Transverse colon (tissue), 4 donors: Measurements from ENCODE around the gene EZR. TPM values are rescaled to one million over a fixed set of nuclear protein-coding genes. Genes with fewer than 3 reads are reported as not detected.
A peak's percentile ranks its signal among the peaks of the same experiment; 100 is the strongest.

Source experiments
- DNase-seq: peaks from one replicate; pipeline ENCODE4 v3.0.0-alpha.2; 2019
- H3K27ac ChIP-seq, 4 donors: fragments of 200-600 bp; sonication (generic); 2 replicates each; pipeline ENCODE4 v1.5.1; 2016 to 2018; ENCODE audit warnings: inconsistent platforms in 4 of 4
- H3K27me3 ChIP-seq: fragments of 200-600 bp; sonication (generic); 2 replicates; pipeline ENCODE4 v1.5.1; 2017; ENCODE audit warnings: inconsistent platforms
- H3K36me3 ChIP-seq, 4 donors: fragments of 200-600 bp; sonication (generic); 2 replicates each; pipeline ENCODE4 v1.5.1; 2017 to 2019; ENCODE audit warnings: inconsistent platforms in 4 of 4
- H3K4me1 ChIP-seq, 4 donors: fragments of 200-600 bp; sonication (generic); 2 replicates each; pipeline ENCODE4 v1.5.1; 2017 to 2020; ENCODE audit warnings: inconsistent platforms in 4 of 4
- H3K4me3 ChIP-seq, 4 donors: fragments of 200-600 bp; sonication (generic); 1 replicate in 1 of 4; 2 replicates in 3 of 4; pipeline versions ENCODE4 v1.5.1 to v1.6.1; 2017 to 2019; ENCODE audit warnings: inconsistent platforms in 4 of 4
- H3K9me3 ChIP-seq, 2 donors: fragments of 200-600 bp; sonication (generic); 2 replicates each; pipeline ENCODE4 v1.5.1; 2017 to 2019; ENCODE audit warnings: inconsistent platforms in 2 of 2
- EP300 ChIP-seq: sonication (generic); formaldehyde crosslinking; IDR thresholded peaks from one replicate; pipeline ENCODE4 v1.6.1; 2017; ENCODE audit warnings: antibody characterized with exemption, low read depth
- POLR2A ChIP-seq: fragments of 450-650 bp; IDR thresholded peaks from one replicate; pipeline ENCODE4 v1.6.1; 2016; ENCODE audit warnings: antibody characterized with exemption, mild to moderate bottlenecking, moderate library complexity
- POLR2AphosphoS5 ChIP-seq, 3 donors: sonication (generic); formaldehyde crosslinking; IDR thresholded peaks; one replicate each; pipeline ENCODE4 v1.6.1; 2016; ENCODE audit warnings: antibody characterized with exemption in 3 of 3
- WGBS, 2 donors: methylation state at CpG; one replicate each; pipeline ENCODE4 v1.1.5; 2018; ENCODE audit warnings: low coverage in 1 of 2; 5-methylcytosine and 5-hydroxymethylcytosine counted together
- in situ Hi-C, 4 donors: fragments of 200-750 bp; cut with MboI; loops; one replicate each; pipeline versions ENCODE4 v1.15.0 to v1.15.1; 2017; ENCODE audit warnings: low sequenced_read_pairs in 3 of 4, low pct_ligation_motif_present in 1 of 4, low pct_unique_long_range_greater_than_20kb in 1 of 4
- intact Hi-C: fragments of 100-400 bp; cut with DNase I; formaldehyde crosslinking; loops from one replicate; pipeline ENCODE4 v1.15.1; 2023; ENCODE audit warnings: low total_unique reads
- small RNA-seq, 4 donors: library from RNA; depleted of rRNA; stranded (forward); fragments of <200 nt; gene quantifications; one replicate each; pipeline ENCODE3, GENCODE V24; 2016
- total RNA-seq, 4 donors: library from RNA; depleted of rRNA; stranded (reverse); fragments of >200 nt; gene quantifications; one replicate each; pipeline ENCODE4 v1.1.0, GENCODE V29; 2016
- TF ChIP-seq, protein P1 (sequence below), 5 experiments: fragments of 200-600 bp in 3 of 5; fragments of 450-650 bp in 2 of 5; sonication (generic) in 3 of 5; IDR thresholded peaks; 1 replicate in 2 of 5; 2 replicates in 3 of 5; pipeline ENCODE4 v1.5.1; 2016 to 2017; ENCODE audit warnings: antibody characterized with exemption in 5 of 5, inconsistent platforms in 3 of 5, mild to moderate bottlenecking in 2 of 5, moderate library complexity in 1 of 5

EZR gene
- total RNA-seq, 4 donors from 2014 or later = 149 to 430 (median 319) TPM

GRCh38 chr6:158718461-158719046 lies 100.6 kb downstream of the EZR start:
- DNase-seq = peak; percentile 56

GRCh38 chr6:158717341-158718330 lies 101.5 kb downstream of the EZR start:
- DNase-seq = no peak
- TF ChIP-seq, protein P1, sequence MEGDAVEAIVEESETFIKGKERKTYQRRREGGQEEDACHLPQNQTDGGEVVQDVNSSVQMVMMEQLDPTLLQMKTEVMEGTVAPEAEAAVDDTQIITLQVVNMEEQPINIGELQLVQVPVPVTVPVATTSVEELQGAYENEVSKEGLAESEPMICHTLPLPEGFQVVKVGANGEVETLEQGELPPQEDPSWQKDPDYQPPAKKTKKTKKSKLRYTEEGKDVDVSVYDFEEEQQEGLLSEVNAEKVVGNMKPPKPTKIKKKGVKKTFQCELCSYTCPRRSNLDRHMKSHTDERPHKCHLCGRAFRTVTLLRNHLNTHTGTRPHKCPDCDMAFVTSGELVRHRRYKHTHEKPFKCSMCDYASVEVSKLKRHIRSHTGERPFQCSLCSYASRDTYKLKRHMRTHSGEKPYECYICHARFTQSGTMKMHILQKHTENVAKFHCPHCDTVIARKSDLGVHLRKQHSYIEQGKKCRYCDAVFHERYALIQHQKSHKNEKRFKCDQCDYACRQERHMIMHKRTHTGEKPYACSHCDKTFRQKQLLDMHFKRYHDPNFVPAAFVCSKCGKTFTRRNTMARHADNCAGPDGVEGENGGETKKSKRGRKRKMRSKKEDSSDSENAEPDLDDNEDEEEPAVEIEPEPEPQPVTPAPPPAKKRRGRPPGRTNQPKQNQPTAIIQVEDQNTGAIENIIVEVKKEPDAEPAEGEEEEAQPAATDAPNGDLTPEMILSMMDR (IDR thresholded peaks at IDR 0.05) = no peak
- no peak for TF ChIP-seq POLR2AphosphoS5 (IDR thresholded peaks at IDR 0.05)
- no peak for TF ChIP-seq EP300
- TF ChIP-seq POLR2A = no peak
- Histone ChIP-seq H3K27me3 (no peaks in the 10 kb centered on the region), H3K4me1 (peaks cover 0 to 28% (median 6%) of the 10 kb centered on the region in 4 donors), H3K27ac (peak overlapping the region; percentile 3 to 49 (median 40)), H3K4me3 (no peak overlapping the region), H3K9me3 (no peaks in the 10 kb centered on the region), H3K36me3 (no peaks in the 10 kb centered on the region)
- in situ Hi-C loops (loop anchor here in 2 of 4 donors (25.0 kb wide), 2 partner anchors 395 to 420 kb away; no protein-coding TSS in a partner anchor), intact Hi-C loops (no loop called here)
- 79 to 93% methylated on average over 5 to 16 of the region's 16 CpGs for WGBS, 2 donors

More at GRCh38 chr6:158718461-158719046, 100.6 kb downstream of the EZR start:
- H3K27me3 ChIP-seq = no peaks in the 10 kb centered on the region
- peak overlapping the region in 3 of 4 donors; percentile 38 to 49 (median 42) for H3K27ac ChIP-seq
- no peak for TF ChIP-seq POLR2A
- TF ChIP-seq, protein P1 (IDR thresholded peaks at IDR 0.05) = peak; percentile 50 to 63 (median 56)
- H3K4me3 ChIP-seq = no peak overlapping the region
- H3K9me3 ChIP-seq = no peaks in the 10 kb centered on the region
- peaks cover 0 to 28% (median 6%) of the 10 kb centered on the region in 4 donors for H3K4me1 ChIP-seq
- H3K36me3 ChIP-seq = no peaks in the 10 kb centered on the region
- 68% methylated on average over 13 of the region's 13 CpGs; no CpG with 5 or more reads in 1 of the 2 donors for WGBS, 2 donors
- in situ Hi-C loops (loop anchor here in 2 of 4 donors (25.0 kb wide), 2 partner anchors 394 to 419 kb away; no protein-coding TSS in a partner anchor), intact Hi-C loops (no loop called here)

Small RNA genes lying within 50 kb of the gene (small RNA-seq; reads per million reads assigned to genes)
- gene MIR3918 = 0 reads per million in 4 donors

Other genes starting within 250 kb of the EZR start
- 100 to 1,000 TPM in 2 of 4 donors, 10 to 100 TPM in 1, 1 to 10 TPM in 1; 2.8 to 104 (median 75.5) TPM for gene DYNLT1, start 174.6 kb downstream of the EZR start, total RNA-seq
- 1 to 10 TPM; 2.4 to 6.4 (median 2.9) TPM for gene SYTL3, start 169.3 kb downstream of the EZR start, total RNA-seq
- 10 to 100 TPM; 13.3 to 24.1 (median 23.5) TPM for gene RSPH3, start 180.8 kb upstream of the EZR start, total RNA-seq
- 10 to 100 TPM in 2 of 4 donors, 1 to 10 TPM in 2; 5.1 to 10.3 (median 8.9) TPM for gene TAGAP, start 225.6 kb upstream of the EZR start, total RNA-seq